B cell (primary cell): ENCODE data around the gene FSIP1. TPM values are rescaled to one million over a fixed set of nuclear protein-coding genes. Genes with fewer than 3 reads are reported as not detected.

ENCODE experiments used
- ATAC-seq: fragments of 200-7000 bp; cut with Tn5 transposase; one replicate; pipeline ENCODE4 v1.10.0; 2021; ENCODE audit warnings: low read depth, mild to moderate bottlenecking, moderate number of reproducible peaks, moderate library complexity
- CTCF ChIA-PET: fragments of 350-600 bp; sonication (Branson Sonifier 250); formaldehyde crosslinking; loops from one replicate; lab custom pipeline; 2021; ENCODE audit warnings: antibody characterized with exemption, inconsistent platforms; lab: Charles Lee
- POLR2A ChIA-PET: fragments of 350-600 bp; sonication (Branson Sonifier 250); formaldehyde crosslinking; loops from one replicate; lab custom pipeline; 2021; ENCODE audit warnings: antibody characterized with exemption; lab: Charles Lee
- DNase-seq: peaks from one replicate; pipeline ENCODE4 v3.0.0; 2013
- H2AFZ ChIP-seq: 2 replicates; pipeline ENCODE4 v1.6.1; 2012; ENCODE audit warnings: mild to moderate bottlenecking, low read depth, low read length; ENCODE audit not compliant: insufficient read depth, poor library complexity, severe bottlenecking
- H3K27ac ChIP-seq, 2 donors: 1 replicate in 1 of 2; 2 replicates in 1 of 2; pipeline ENCODE4 v1.5.1; 2012 to 2013; ENCODE audit warnings: low read length in 2 of 2, mild to moderate bottlenecking in 2 of 2, moderate library complexity in 1 of 2
- H3K27me3 ChIP-seq, 4 experiments: fragments of 200-600 bp in 1 of 4; sonication (generic) in 1 of 4; replicated peaks in 1 of 4; 1 replicate in 2 of 4; 2 replicates in 2 of 4; pipeline versions ENCODE4 v1.6.1 to v1.7.0; 2013 to 2016; ENCODE audit warnings: low read length in 3 of 4, mild to moderate bottlenecking in 2 of 4, mixed read lengths in 1 of 4, moderate library complexity in 1 of 4; ENCODE audit not compliant: insufficient read depth in 4 of 4, control insufficient read depth in 3 of 4; ENCODE audit errors: control extremely low read depth in 1 of 4
- H3K36me3 ChIP-seq, 2 experiments: replicated peaks in 1 of 2; 1 replicate in 1 of 2; 2 replicates in 1 of 2; pipeline versions ENCODE4 v1.6.1 to v1.7.1; 2013; ENCODE audit warnings: low read length in 1 of 2; ENCODE audit not compliant: insufficient read depth in 2 of 2, control insufficient read depth in 1 of 2; ENCODE audit errors: control extremely low read depth in 1 of 2, extremely low read depth in 1 of 2
- H3K4me1 ChIP-seq, 2 donors: fragments of 200-600 bp in 1 of 2; sonication (generic) in 1 of 2; 1 replicate in 1 of 2; 2 replicates in 1 of 2; pipeline versions ENCODE4 v1.5.1 to v1.6.1; 2013 to 2017; ENCODE audit warnings: low read length in 2 of 2; ENCODE audit not compliant: control insufficient read depth in 2 of 2, insufficient read depth in 2 of 2
- H3K4me2 ChIP-seq: replicated peaks from 2 replicates; pipeline ENCODE3; 2012; ENCODE audit warnings: mild to moderate bottlenecking, low read depth, low read length; ENCODE audit not compliant: poor library complexity, severe bottlenecking
- H3K4me3 ChIP-seq, 5 experiments: fragments of 200-600 bp in 1 of 5; sonication (generic) in 1 of 5; 1 replicate in 3 of 5; 2 replicates in 2 of 5; pipeline versions ENCODE4 v1.5.1 to v1.7.0; 2011 to 2016; ENCODE audit warnings: low read length in 4 of 5, mild to moderate bottlenecking in 4 of 5, low read depth in 2 of 5, control low read depth in 1 of 5, moderate library complexity in 1 of 5; ENCODE audit not compliant: insufficient read depth in 1 of 5; ENCODE audit errors: control extremely low read depth in 1 of 5, extremely low read depth in 1 of 5
- H3K79me2 ChIP-seq: fragments of 200-600 bp; sonication (generic); one replicate; pipeline ENCODE4 v1.6.0; 2016; ENCODE audit warnings: low read length; ENCODE audit not compliant: control insufficient read depth, insufficient read depth
- H3K9ac ChIP-seq: fragments of 200-600 bp; sonication (generic); 2 replicates; pipeline ENCODE4 v1.6.1; 2017; ENCODE audit warnings: mild to moderate bottlenecking, low read length, moderate library complexity
- H3K9me3 ChIP-seq, 3 donors: one replicate each; pipeline versions ENCODE4 v1.6.1 to v1.7.1; 2013; ENCODE audit warnings: low read length in 2 of 3; ENCODE audit not compliant: control insufficient read depth in 2 of 3, insufficient read depth in 1 of 3; ENCODE audit errors: control extremely low read depth in 1 of 3
- H4K20me1 ChIP-seq: 2 replicates; pipeline ENCODE4 v1.6.0; 2012; ENCODE audit warnings: mild to moderate bottlenecking, low read length; ENCODE audit not compliant: insufficient read depth, control insufficient read depth, poor library complexity, severe bottlenecking
- H3K27ac Mint-ChIP-seq: one replicate; pipeline ENCODE4 v1.8.0; 2021; ENCODE audit warnings: mixed read lengths
- H3K27me3 Mint-ChIP-seq: one replicate; pipeline ENCODE4 v1.8.0; 2021; ENCODE audit warnings: mixed read lengths
- H3K4me1 Mint-ChIP-seq: one replicate; pipeline ENCODE4 v1.8.0; 2021; ENCODE audit warnings: mixed read lengths
- H3K4me3 Mint-ChIP-seq: one replicate; pipeline ENCODE4 v1.8.0; 2021; ENCODE audit warnings: mixed read lengths
- H3K9me3 Mint-ChIP-seq: one replicate; pipeline ENCODE4 v1.8.0; 2022; ENCODE audit warnings: mixed read lengths; ENCODE audit not compliant: insufficient read depth
- EZH2 ChIP-seq: IDR thresholded peaks from 2 replicates; pipeline ENCODE4 v1.6.1; 2012; ENCODE audit warnings: borderline replicate concordance, low read depth, mild to moderate bottlenecking, moderate library complexity, low read length; ENCODE audit not compliant: insufficient read depth, poor library complexity, severe bottlenecking
- WGBS: methylation state at CpG from one replicate; pipeline ENCODE4 v1.1.5; 2013; ENCODE audit warnings: missing lambda C conversion rate; ENCODE audit not compliant: insufficient coverage; 5-methylcytosine and 5-hydroxymethylcytosine counted together
- intact Hi-C: fragments of 100-400 bp; cut with micrococcal nuclease; formaldehyde crosslinking; loops from one replicate; pipeline ENCODE4 v1.10.0; 2022
- polyA plus RNA-seq: library from polyadenylated mRNA; depleted of rRNA; stranded (reverse); fragments of >200 nt; gene quantifications from 2 replicates; pipeline ENCODE4 v1.2.3, GENCODE V29; 2012
- total RNA-seq, 2 donors: library from RNA; stranded (reverse); fragments of 120-200 nt in 1 of 2; gene quantifications; 1 replicate in 1 of 2; 2 replicates in 1 of 2; pipeline versions ENCODE4 v1.2.3 to v1.2.4, GENCODE V29; 2013 to 2022
- TF ChIP-seq, protein P1 (sequence below): fragments of 200-600 bp; IDR thresholded peaks from one replicate; pipeline ENCODE4 v1.8.0; 2022; ENCODE audit warnings: antibody characterized with exemption, mild to moderate bottlenecking

FSIP1 gene
- total and polyA plus RNA-seq, 2 donors (not counting 1 experiment from before 2014, with no cell fraction given): 0.19 to 0.49 TPM

DNA sequence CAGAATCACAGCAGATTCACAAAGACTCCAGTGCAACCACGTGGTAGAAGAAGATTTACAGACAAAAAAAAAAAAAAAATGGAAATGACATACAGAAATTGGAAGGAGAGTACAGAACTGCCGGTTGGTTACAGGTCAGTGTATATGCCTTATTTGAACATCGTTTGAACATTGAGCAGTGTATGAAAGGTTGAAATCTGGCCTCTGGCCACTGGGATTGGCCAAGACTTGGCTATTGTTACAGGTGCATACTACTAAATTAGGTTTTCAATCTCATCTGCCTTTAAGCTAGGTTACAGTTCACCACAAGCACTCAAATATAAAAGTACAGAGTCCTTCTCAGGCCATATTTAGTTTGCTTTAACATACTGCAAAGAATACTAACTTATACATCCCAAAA, 142.0 kb downstream of the FSIP1 start:
- Mint-ChIP-seq H3K27me3 (peaks cover 25% of the 10 kb centered on the region), H3K27ac (no peak overlapping the region), H3K4me3 (no peak overlapping the region), H3K9me3 (no peaks in the 10 kb centered on the region), H3K4me1 (no peaks in the 10 kb centered on the region)
- ATAC-seq: no peak
- no peak for DNase-seq
- no peaks in the 10 kb centered on the region for H3K36me3 ChIP-seq
- H3K4me2 ChIP-seq: no peak overlapping the region
- no peaks in the 10 kb centered on the region for H3K4me1 ChIP-seq
- CTCF ChIA-PET: interaction anchor here (1.1 kb wide), 1 partner anchor 11 kb away, joined by 3 read pairs; no protein-coding TSS in a partner anchor
- 94% methylated on average over 2 of the region's 3 CpGs for WGBS
- intact Hi-C loops: no loop called here
- H3K27ac ChIP-seq: no peak overlapping the region
- H3K9ac ChIP-seq: no peak overlapping the region
- no peak overlapping the region for H2AFZ ChIP-seq
- H3K9me3 ChIP-seq: no peaks in the 10 kb centered on the region
- no peaks in the 10 kb centered on the region for H3K79me2 ChIP-seq
- H3K4me3 ChIP-seq: no peak overlapping the region
- H3K27me3 ChIP-seq: peaks cover 0 to 3% (median 0%) of the 10 kb centered on the region in 4 experiments
- POLR2A ChIA-PET: no interaction called here
- TF ChIP-seq, protein P1, sequence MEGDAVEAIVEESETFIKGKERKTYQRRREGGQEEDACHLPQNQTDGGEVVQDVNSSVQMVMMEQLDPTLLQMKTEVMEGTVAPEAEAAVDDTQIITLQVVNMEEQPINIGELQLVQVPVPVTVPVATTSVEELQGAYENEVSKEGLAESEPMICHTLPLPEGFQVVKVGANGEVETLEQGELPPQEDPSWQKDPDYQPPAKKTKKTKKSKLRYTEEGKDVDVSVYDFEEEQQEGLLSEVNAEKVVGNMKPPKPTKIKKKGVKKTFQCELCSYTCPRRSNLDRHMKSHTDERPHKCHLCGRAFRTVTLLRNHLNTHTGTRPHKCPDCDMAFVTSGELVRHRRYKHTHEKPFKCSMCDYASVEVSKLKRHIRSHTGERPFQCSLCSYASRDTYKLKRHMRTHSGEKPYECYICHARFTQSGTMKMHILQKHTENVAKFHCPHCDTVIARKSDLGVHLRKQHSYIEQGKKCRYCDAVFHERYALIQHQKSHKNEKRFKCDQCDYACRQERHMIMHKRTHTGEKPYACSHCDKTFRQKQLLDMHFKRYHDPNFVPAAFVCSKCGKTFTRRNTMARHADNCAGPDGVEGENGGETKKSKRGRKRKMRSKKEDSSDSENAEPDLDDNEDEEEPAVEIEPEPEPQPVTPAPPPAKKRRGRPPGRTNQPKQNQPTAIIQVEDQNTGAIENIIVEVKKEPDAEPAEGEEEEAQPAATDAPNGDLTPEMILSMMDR: no peak
- no peak for TF ChIP-seq EZH2
- no peaks in the 10 kb centered on the region for H4K20me1 ChIP-seq

DNA sequence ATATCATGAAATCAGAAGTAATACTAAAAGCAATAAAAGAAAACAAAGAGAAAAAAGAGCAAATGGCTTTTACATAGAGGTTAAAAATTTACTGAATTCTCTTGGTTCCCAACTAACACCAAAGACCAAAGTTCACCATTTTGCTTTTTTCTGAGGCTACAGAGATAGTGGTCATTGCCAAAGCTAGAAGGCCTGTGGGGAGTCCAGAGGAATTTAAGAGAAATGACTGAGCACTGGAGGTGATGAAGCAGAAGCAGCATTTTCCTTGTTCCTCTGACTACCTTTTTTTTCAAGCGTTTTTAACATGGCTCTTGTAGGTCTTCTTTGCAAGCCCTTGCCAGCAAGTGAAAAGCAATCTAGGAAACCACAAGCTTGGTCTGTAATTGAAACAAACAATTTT, 143.6 kb downstream of the FSIP1 start:
- no peaks in the 10 kb centered on the region for H3K9me3 Mint-ChIP-seq
- TF ChIP-seq, protein P1: no peak
- TF ChIP-seq EZH2: no peak
- no peaks in the 10 kb centered on the region for H3K9me3 ChIP-seq
- ATAC-seq: no peak
- no peaks in the 10 kb centered on the region for H3K4me1 Mint-ChIP-seq
- H3K27ac Mint-ChIP-seq: no peak overlapping the region
- H3K4me3 ChIP-seq: no peak overlapping the region
- H3K27me3 Mint-ChIP-seq: peaks cover 20% of the 10 kb centered on the region
- no peak overlapping the region for H3K4me3 Mint-ChIP-seq
- H3K36me3 ChIP-seq: no peaks in the 10 kb centered on the region
- H2AFZ ChIP-seq: no peak overlapping the region
- WGBS: 100% methylated on average over 1 of the region's 1 CpG
- H3K27ac ChIP-seq: no peak overlapping the region
- H3K4me1 ChIP-seq: no peaks in the 10 kb centered on the region
- POLR2A ChIA-PET: no interaction called here
- no peak for DNase-seq
- peaks cover 0 to 3% (median 0%) of the 10 kb centered on the region in 4 experiments for H3K27me3 ChIP-seq
- CTCF ChIA-PET: no interaction called here
- no peak overlapping the region for H3K4me2 ChIP-seq
- no peak overlapping the region for H3K9ac ChIP-seq
- H3K79me2 ChIP-seq: no peaks in the 10 kb centered on the region
- intact Hi-C loops: no loop called here
- H4K20me1 ChIP-seq: no peaks in the 10 kb centered on the region
